ENCODE measurements around the gene NPAT.
A peak's percentile ranks its signal among the peaks of the same experiment; 100 is the strongest.

Gene NPAT

DNA sequence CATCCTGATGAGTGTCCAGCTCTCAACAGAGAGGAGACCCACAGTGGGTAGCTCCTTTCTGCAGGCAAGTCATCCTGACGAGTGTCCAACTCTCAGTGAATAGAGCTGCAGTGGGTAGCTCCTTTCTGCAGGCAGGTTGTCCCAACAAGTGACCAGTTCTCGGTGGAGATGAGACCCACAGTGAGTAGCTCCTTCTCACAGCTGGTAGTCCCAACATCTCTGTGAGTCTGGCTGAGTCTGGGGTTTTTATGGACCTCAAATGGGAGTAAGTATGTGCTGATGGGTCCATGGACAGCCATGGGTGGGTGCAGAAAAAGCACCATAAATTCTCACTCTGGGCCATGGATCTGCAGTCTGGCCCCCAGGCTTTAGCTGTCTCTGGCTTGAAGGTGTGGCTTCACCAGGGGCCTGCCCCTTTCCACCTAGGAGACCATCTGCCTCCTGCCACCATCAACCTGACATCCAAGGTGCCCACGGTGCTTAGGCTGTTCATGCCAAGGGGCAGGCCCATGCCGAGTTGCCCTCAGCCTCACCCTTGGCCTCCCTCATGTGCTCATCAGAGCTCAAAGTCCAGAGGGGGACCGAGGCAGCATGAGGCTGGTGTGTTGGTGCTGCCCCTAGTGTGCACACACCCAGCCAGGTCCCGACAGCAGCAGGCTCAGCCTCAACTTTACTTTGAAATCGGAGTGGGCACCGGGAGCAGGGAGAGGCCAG is 15.3 kb downstream of the NPAT start:
- TF ChIP-seq, protein P1, sequence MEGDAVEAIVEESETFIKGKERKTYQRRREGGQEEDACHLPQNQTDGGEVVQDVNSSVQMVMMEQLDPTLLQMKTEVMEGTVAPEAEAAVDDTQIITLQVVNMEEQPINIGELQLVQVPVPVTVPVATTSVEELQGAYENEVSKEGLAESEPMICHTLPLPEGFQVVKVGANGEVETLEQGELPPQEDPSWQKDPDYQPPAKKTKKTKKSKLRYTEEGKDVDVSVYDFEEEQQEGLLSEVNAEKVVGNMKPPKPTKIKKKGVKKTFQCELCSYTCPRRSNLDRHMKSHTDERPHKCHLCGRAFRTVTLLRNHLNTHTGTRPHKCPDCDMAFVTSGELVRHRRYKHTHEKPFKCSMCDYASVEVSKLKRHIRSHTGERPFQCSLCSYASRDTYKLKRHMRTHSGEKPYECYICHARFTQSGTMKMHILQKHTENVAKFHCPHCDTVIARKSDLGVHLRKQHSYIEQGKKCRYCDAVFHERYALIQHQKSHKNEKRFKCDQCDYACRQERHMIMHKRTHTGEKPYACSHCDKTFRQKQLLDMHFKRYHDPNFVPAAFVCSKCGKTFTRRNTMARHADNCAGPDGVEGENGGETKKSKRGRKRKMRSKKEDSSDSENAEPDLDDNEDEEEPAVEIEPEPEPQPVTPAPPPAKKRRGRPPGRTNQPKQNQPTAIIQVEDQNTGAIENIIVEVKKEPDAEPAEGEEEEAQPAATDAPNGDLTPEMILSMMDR (IDR thresholded peaks at IDR 0.05; ENCODE audit: extremely low read depth, missing control alignments): no peak
- DNase-seq (ENCODE audit: low spot score): no peak

DNA sequence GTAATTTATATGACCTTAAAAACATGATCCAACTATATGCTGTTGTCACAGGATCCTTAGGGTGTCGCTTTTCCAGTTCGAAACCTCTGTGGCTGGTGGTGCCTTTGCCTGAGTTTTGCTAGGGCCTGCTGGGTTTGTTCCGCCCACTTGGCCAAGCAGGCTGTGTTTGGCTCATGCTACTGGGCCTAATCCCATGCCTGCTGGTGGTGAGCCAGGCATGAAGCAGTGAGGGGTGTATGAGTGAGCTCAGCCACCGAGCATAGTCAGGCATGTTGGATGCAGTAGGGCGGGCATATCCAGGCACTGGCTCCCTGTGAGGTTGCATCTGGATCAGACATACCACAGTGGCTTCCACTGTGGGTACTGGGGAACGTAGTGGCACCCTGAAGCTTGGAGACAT is 16.3 kb downstream of the NPAT start:
- no peak for DNase-seq (ENCODE audit: low spot score)

DNA sequence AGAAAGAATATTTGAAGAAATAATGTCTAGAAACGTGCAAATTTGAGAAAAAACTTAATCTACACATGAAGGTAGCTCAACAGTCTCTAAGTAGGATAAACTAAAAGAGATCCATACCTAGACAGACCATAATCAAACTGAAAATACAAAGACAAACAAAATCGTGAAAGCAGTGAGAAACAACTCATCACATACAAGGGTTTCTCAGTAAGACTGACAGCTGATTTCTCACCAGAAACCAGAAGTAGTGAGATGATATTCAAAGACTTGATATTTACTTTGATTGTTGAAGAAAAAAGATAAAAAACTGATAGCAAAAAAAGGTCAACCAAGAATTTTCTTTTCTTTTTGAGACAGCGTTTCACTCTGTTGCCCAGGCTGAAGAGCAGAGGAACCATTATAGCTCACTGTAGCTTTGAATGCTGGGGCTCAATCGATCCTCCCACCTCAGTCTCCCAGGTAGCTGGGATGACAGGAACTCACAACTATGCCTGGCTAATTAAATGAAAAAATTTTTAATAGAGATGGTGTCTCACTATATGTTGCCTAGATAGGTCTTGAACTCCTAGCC is 17.4 kb downstream of the NPAT start:
- TF ChIP-seq, protein P1 (IDR thresholded peaks at IDR 0.05; ENCODE audit: extremely low read depth, missing control alignments): no peak
- no peak for DNase-seq (ENCODE audit: low spot score)

More for the DNA sequence above, 16.3 kb downstream of the NPAT start:
- TF ChIP-seq, protein P1 (IDR thresholded peaks at IDR 0.05; ENCODE audit: extremely low read depth, missing control alignments): no peak

DNA sequence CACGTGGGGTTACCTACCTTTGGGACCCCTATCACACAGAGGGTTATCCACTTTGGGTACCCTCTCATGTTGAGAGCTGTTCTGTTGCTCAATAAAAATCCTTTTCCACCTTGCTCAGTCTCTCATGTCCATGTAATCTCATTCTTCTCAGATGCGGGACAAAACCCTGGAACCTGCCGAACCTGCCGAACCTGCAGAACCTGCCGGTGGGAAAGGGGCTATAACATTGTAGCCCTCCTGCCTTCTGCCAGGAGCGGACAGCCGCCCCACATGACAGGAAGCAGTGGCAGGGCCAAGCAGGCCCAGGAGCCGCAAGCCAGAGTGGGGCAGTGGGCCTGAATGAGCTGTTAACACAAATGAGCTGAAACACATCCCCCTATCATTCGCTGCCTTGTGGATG is 18.1 kb downstream of the NPAT start:
- no peak for DNase-seq (ENCODE audit: low spot score)
- TF ChIP-seq, protein P1 (IDR thresholded peaks at IDR 0.05; ENCODE audit: extremely low read depth, missing control alignments): no peak

DNA sequence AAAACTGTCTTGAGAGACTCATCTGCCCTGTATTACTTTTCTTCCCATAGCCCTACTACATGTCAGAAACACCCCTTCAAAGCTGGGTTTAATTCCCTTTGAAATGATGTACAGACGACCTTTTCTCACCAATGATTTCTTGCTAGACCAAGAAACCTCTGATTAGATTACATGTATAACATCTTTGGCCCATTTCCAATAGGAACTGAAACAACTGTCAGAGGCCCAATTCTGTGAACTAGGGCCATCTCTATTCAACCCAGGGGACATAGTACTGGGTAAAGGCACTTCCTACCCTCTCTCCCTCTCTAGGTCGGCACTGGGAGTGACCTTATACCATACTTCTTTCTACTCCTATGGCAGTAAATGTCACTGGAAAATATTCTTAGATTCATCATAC is 19.4 kb downstream of the NPAT start:
- TF ChIP-seq, protein P1 (IDR thresholded peaks at IDR 0.05; ENCODE audit: extremely low read depth, missing control alignments): no peak
- no peak for DNase-seq (ENCODE audit: low spot score)

DNA sequence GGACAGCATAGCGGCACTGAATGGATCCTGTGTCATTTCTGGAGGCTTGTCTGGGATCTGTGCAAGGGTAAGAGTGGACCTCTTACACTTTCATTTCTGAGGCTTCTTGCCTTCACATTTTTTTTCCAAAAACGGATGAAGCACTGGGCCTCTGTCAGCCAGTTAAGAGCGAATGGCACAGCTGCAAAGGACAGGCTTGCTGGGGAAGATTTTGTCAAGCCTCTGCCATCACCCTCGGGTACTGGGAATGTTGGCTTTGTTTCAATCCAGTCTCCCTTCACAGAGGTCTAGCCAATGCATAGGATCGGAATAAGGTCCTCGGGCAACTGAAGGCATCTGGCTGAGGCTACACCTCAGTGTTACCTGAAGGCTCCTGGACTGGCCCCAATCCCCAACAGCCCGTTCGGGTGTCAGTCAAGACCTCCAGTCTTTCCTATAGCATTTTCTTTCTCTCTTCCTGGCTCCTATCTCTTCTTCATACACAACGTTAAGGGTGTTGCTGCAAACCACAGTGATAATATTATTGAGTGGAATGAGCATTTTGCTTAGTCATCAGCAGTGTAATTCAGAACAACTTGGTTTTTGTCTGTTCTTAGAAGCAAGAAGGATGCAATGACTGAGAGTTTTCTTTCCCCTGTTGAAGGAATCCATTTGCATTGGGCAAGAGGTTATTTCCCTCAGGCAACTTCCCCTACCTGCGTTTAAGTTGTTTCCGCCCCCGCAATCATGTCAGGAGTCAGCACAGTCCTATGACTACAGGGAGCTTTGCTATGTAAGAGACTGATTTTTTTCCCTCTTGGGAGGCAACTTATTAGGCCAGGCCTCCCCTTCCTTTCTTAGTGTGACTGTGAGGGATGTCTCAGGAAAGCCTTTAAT is 22.8 kb downstream of the NPAT start:
- peak; percentile 79 for DNase-seq (ENCODE audit: low spot score)
- TF ChIP-seq, protein P1 (IDR thresholded peaks at IDR 0.05; ENCODE audit: extremely low read depth, missing control alignments): no peak

DNA sequence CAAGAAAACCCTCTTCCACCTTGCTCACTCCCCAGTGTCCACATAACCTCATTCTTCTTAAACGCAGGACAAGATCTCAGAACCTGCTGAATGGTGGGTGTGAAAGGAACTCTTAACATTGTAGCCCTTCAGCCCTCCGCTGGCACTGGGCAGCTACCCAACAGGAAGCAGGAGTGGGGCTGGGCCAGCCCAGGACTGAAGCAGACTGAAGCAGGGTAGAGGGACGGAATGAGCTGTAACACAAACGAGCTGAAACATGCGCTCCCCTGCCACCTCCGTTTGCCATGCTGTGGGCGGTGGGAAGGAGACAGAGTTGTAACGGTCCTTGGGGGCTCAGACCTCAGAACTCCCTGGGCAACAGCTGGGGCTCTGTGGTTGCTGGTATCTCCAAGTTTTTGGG is 23.6 kb downstream of the NPAT start:
- TF ChIP-seq, protein P1 (IDR thresholded peaks at IDR 0.05; ENCODE audit: extremely low read depth, missing control alignments): no peak
- no peak for DNase-seq (ENCODE audit: low spot score)
